Lower lobe of right lung (tissue), 2 donors: ENCODE results near the gene PADI2. TPM values are rescaled to one million over a fixed set of nuclear protein-coding genes. Genes with fewer than 3 reads are reported as not detected.

Experiments used
- ATAC-seq, 2 donors: fragments of 200-7000 bp; cut with Tn5 transposase; one replicate each; pipeline ENCODE4 v1.9.1; 2020 to 2022; ENCODE audit warnings: mild to moderate bottlenecking in 2 of 2, moderate library complexity in 2 of 2
- DNase-seq: peaks from one replicate; pipeline ENCODE4 v3.0.0-alpha.2; 2020
- H3K27ac ChIP-seq: fragments of 200-600 bp; one replicate; pipeline ENCODE4 v1.8.0; 2022
- H3K27me3 ChIP-seq: fragments of 200-600 bp; one replicate; pipeline ENCODE4 v1.8.0; 2022; ENCODE audit warnings: low read depth
- H3K36me3 ChIP-seq: fragments of 200-600 bp; one replicate; pipeline ENCODE4 v1.8.0; 2022; ENCODE audit warnings: mild to moderate bottlenecking
- H3K4me1 ChIP-seq: fragments of 200-600 bp; one replicate; pipeline ENCODE4 v1.8.0; 2022
- H3K4me3 ChIP-seq: fragments of 200-600 bp; one replicate; pipeline ENCODE4 v1.8.0; 2022; ENCODE audit warnings: mild to moderate bottlenecking
- H3K9me3 ChIP-seq: fragments of 200-600 bp; one replicate; pipeline ENCODE4 v1.8.0; 2022
- CTCF ChIP-seq: fragments of 200-600 bp; IDR thresholded peaks from one replicate; pipeline ENCODE4 v1.8.0; 2022; ENCODE audit warnings: antibody characterized with exemption, mild to moderate bottlenecking
- intact Hi-C: fragments of 100-400 bp; cut with DNase I; formaldehyde crosslinking; loops from one replicate; pipeline ENCODE4 v1.11.0; 2022
- total RNA-seq: library from RNA; stranded (reverse); fragmentation: NEBNext Ultra II Directional; extraction: Animal tissue kit (Norgen Biotek cat#: 25700); gene quantifications from one replicate; pipeline ENCODE4 v1.2.1, GENCODE V29; 2021
- donor health status: DM: no; HTN: yes; CAD: no; lungs with severe emphysema.

PADI2 gene
- total RNA-seq, 1 donor from 2014 or later, result 18.4 TPM

DNA sequence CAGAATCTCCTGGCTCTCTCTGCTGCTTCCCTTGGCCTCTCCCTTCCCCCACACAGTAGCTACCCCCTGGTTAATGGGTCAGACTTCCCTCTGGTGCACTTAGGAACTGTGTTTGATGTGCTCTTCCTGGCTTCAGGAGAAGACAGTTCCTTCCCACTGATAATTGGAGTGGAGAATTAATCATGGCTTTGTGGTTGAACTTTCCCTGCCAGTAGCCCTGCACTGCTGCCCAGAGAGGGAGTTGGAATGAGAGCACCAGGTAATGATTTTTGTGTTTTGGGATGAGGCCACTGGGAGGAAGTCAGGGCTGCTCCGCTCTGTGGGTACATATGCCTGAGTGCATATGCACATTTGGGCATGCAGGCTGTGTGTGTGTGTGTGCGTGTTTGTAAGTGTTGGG lies 39.7 kb upstream of the PADI2 start:
- Histone ChIP-seq H3K36me3 (no peaks in the 10 kb centered on the region), H3K27me3 (no peaks in the 10 kb centered on the region), H3K4me3 (no peak overlapping the region), H3K4me1 (no peaks in the 10 kb centered on the region), H3K9me3 (peaks cover 21% of the 10 kb centered on the region), H3K27ac (no peak overlapping the region)
- intact Hi-C loops, result no loop called here
- ATAC-seq, result no peak
- no peak for TF ChIP-seq CTCF
- no peak for DNase-seq

DNA sequence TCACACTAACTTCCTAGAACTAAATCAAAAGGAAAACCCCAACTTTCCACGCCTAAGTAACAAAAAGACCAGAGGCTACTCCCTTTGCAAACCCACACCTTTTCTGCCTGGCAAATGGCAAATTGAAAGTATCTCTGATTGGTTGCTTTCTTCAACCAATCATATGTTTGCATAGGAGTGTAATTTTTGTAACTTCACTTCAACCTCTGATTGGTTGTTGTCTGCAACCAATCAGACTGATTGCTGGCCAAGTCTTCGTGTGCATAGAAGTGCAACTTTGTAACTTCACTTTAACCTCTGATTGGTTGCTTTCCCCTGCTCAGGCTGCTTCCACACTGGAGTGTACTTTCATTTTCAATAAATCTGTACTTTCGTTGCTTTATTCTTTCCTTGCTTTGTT lies 36.9 kb upstream of the PADI2 start:
- TF ChIP-seq CTCF, result no peak
- DNase-seq (no peak), ATAC-seq (no peak)
- Histone ChIP-seq H3K27me3 (peaks cover 7% of the 10 kb centered on the region), H3K27ac (no peak overlapping the region), H3K9me3 (peaks cover 22% of the 10 kb centered on the region), H3K36me3 (no peaks in the 10 kb centered on the region), H3K4me3 (no peak overlapping the region), H3K4me1 (no peaks in the 10 kb centered on the region)
- intact Hi-C loops, result no loop called here

DNA sequence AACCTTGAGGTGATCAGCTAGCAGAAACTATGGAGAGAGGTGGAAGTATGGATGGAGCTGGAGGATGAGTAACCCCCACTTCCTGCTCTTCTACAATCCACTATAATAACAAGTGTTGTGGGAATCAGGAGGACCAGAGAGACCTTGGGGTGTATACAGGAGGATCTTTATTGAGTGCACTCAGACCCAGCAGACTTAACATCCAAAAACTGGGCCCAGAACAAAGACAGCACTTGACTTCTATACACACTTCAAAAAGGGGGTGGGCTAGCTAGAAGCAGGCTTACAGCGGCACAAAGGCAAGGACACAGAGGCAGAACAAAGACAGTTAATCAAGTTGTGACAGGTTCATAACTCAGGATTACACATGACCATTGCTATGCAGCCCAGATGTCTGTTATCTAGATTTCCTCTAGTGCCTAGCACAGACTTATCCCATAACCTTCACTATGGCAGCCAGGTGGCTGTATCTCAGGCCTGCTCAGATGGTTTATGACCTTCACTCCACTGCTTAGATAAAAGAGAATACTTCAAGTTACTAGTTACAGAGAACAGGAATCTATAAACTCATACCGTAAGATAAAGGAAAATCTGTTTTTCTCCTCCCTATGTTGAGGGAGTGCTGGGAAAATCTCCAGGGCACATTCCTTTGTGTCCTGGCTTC lies 36.1 kb upstream of the PADI2 start:
- Histone ChIP-seq H3K4me1 (no peaks in the 10 kb centered on the region), H3K27me3 (peaks cover 7% of the 10 kb centered on the region), H3K36me3 (no peaks in the 10 kb centered on the region), H3K4me3 (no peak overlapping the region), H3K9me3 (peaks cover 22% of the 10 kb centered on the region), H3K27ac (no peak overlapping the region)
- TF ChIP-seq CTCF, result no peak
- DNase-seq, result no peak
- intact Hi-C loops, result no loop called here
- no peak for ATAC-seq

GRCh38 chr1:17149771-17150170 lies 30.5 kb upstream of the PADI2 start:
- Histone ChIP-seq H3K4me3 (no peak overlapping the region), H3K27ac (no peak overlapping the region), H3K9me3 (peaks cover 7% of the 10 kb centered on the region), H3K4me1 (no peaks in the 10 kb centered on the region), H3K27me3 (peaks cover 31% of the 10 kb centered on the region), H3K36me3 (no peaks in the 10 kb centered on the region)
- DNase-seq (no peak), ATAC-seq (peak in 1 of 2 donors; percentile 39)
- TF ChIP-seq CTCF, result no peak
- intact Hi-C loops, result no loop called here

DNA sequence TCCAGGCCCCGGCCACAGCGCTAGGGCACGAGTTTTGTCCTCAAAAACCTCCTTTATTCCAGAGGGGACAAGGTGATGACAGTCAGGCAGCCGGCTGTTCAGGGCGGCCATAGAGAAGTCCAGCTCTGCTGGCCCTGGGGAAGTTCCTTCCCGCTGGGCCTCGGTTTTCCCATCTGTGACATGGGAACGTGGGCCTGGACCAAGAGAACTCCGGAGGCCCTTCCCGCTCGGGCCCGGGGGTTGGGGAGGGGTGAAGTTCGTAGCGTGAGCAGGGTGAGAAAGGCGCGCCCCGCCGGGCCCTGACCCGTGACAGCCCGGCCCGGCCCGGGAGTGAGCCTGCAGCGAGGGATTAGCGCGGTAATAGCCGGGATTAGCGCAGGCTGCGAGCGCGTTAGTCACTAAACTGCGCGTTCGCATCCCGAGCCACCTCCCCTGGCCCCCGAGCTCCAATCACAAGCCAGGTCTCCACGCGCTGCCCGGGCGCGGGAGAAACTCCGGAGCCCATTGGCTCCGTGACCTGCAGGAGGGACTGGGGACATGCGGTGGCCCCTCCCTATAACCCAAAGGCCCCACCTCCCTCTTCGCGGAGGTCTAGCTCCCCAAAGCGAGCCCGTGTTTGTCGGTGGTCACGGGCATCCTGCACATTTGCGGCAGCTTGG lies 29.8 kb upstream of the PADI2 start:
- ATAC-seq (no peak), DNase-seq (no peak)
- H3K36me3 ChIP-seq, result no peaks in the 10 kb centered on the region
- TF ChIP-seq CTCF, result no peak
- H3K4me3 ChIP-seq, result no peak overlapping the region
- H3K4me1 ChIP-seq, result no peaks in the 10 kb centered on the region
- H3K27ac ChIP-seq, result no peak overlapping the region
- peaks cover 31% of the 10 kb centered on the region for H3K27me3 ChIP-seq
- H3K9me3 ChIP-seq, result peaks cover 2% of the 10 kb centered on the region
- intact Hi-C loops, result no loop called here
